Lower lobe of right lung (tissue), 2 donors: ENCODE measurements around the gene DCUN1D2. TPM values are rescaled to one million over a fixed set of nuclear protein-coding genes. Genes with fewer than 3 reads are reported as not detected.

Experiments used
- ATAC-seq, 2 donors: fragments of 200-7000 bp; cut with Tn5 transposase; one replicate each; pipeline ENCODE4 v1.9.1; 2020 to 2022; ENCODE audit warnings: mild to moderate bottlenecking in 2 of 2, moderate library complexity in 2 of 2
- DNase-seq: peaks from one replicate; pipeline ENCODE4 v3.0.0-alpha.2; 2020
- H3K27ac ChIP-seq: fragments of 200-600 bp; one replicate; pipeline ENCODE4 v1.8.0; 2022
- H3K27me3 ChIP-seq: fragments of 200-600 bp; one replicate; pipeline ENCODE4 v1.8.0; 2022; ENCODE audit warnings: low read depth
- H3K36me3 ChIP-seq: fragments of 200-600 bp; one replicate; pipeline ENCODE4 v1.8.0; 2022; ENCODE audit warnings: mild to moderate bottlenecking
- H3K4me1 ChIP-seq: fragments of 200-600 bp; one replicate; pipeline ENCODE4 v1.8.0; 2022
- H3K4me3 ChIP-seq: fragments of 200-600 bp; one replicate; pipeline ENCODE4 v1.8.0; 2022; ENCODE audit warnings: mild to moderate bottlenecking
- H3K9me3 ChIP-seq: fragments of 200-600 bp; one replicate; pipeline ENCODE4 v1.8.0; 2022
- intact Hi-C: fragments of 100-400 bp; cut with DNase I; formaldehyde crosslinking; loops from one replicate; pipeline ENCODE4 v1.11.0; 2022
- total RNA-seq: library from RNA; stranded (reverse); fragmentation: NEBNext Ultra II Directional; extraction: Animal tissue kit (Norgen Biotek cat#: 25700); gene quantifications from one replicate; pipeline ENCODE4 v1.2.1, GENCODE V29; 2021
- TF ChIP-seq, protein P1 (sequence below): fragments of 200-600 bp; IDR thresholded peaks from one replicate; pipeline ENCODE4 v1.8.0; 2022; ENCODE audit warnings: antibody characterized with exemption, mild to moderate bottlenecking
- donor health status: DM: no; HTN: yes; CAD: no; lungs with severe emphysema.

The DCUN1D2 gene
- total RNA-seq, 1 donor from 2014 or later = 16.8 TPM

GRCh38 chr13:113418722-113419049 is 71.8 kb downstream of the DCUN1D2 start:
- TF ChIP-seq, protein P1, sequence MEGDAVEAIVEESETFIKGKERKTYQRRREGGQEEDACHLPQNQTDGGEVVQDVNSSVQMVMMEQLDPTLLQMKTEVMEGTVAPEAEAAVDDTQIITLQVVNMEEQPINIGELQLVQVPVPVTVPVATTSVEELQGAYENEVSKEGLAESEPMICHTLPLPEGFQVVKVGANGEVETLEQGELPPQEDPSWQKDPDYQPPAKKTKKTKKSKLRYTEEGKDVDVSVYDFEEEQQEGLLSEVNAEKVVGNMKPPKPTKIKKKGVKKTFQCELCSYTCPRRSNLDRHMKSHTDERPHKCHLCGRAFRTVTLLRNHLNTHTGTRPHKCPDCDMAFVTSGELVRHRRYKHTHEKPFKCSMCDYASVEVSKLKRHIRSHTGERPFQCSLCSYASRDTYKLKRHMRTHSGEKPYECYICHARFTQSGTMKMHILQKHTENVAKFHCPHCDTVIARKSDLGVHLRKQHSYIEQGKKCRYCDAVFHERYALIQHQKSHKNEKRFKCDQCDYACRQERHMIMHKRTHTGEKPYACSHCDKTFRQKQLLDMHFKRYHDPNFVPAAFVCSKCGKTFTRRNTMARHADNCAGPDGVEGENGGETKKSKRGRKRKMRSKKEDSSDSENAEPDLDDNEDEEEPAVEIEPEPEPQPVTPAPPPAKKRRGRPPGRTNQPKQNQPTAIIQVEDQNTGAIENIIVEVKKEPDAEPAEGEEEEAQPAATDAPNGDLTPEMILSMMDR = no peak
- no peaks in the 10 kb centered on the region for H3K4me1 ChIP-seq
- no peaks in the 10 kb centered on the region for H3K27me3 ChIP-seq
- H3K27ac ChIP-seq = no peak overlapping the region
- ATAC-seq (no peak), DNase-seq (no peak)
- no peaks in the 10 kb centered on the region for H3K36me3 ChIP-seq
- intact Hi-C loops = no loop called here
- H3K4me3 ChIP-seq = no peak overlapping the region
- no peaks in the 10 kb centered on the region for H3K9me3 ChIP-seq

GRCh38 chr13:113417836-113418721 is 72.4 kb downstream of the DCUN1D2 start:
- TF ChIP-seq, protein P1 = no peak
- ATAC-seq (no peak), DNase-seq (no peak)
- intact Hi-C loops = no loop called here
- H3K36me3 ChIP-seq = no peaks in the 10 kb centered on the region
- no peaks in the 10 kb centered on the region for H3K4me1 ChIP-seq
- H3K27me3 ChIP-seq = no peaks in the 10 kb centered on the region
- H3K27ac ChIP-seq = no peak overlapping the region
- no peaks in the 10 kb centered on the region for H3K9me3 ChIP-seq
- no peak overlapping the region for H3K4me3 ChIP-seq

DNA sequence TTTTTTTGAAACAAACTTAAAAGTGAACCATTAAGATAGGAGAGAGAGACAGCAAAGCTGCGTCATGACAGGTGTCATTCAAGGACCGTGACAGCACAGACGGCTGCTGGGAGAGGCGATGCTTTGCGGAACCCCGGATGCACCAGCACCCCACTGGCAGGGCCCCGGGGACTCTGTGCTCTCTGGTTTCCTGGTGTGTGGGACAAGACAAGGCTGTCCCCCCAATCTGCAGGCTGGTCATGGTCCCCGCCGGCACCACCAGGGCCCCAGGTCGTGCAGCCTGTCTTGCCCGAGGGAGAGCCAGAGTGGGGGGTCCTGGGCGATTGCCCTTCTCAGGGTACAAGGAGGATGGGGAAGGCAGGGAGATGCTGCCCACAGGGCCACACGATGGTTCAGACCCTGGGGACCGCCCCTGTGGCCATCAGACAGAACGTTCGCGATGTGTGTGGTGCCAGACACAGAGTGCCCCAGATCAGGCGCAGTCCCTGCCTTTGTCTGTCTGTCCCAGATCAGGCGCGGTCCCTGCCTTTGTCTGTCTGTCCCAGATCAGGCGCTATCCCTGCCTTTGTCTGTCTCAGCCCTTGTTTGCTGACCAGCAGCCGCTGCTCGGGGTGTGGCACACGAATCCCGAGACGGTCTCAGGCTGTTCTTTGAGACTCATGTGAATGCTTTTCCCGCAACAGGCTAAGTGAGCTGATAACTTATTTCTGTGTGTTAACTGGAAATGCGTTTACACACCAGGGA is 73.3 kb downstream of the DCUN1D2 start:
- H3K9me3 ChIP-seq = no peaks in the 10 kb centered on the region
- H3K4me3 ChIP-seq = no peak overlapping the region
- no peak overlapping the region for H3K27ac ChIP-seq
- H3K27me3 ChIP-seq = no peaks in the 10 kb centered on the region
- intact Hi-C loops = no loop called here
- TF ChIP-seq, protein P1 = no peak
- H3K36me3 ChIP-seq = no peaks in the 10 kb centered on the region
- DNase-seq (no peak), ATAC-seq (no peak)
- H3K4me1 ChIP-seq = no peaks in the 10 kb centered on the region

DNA sequence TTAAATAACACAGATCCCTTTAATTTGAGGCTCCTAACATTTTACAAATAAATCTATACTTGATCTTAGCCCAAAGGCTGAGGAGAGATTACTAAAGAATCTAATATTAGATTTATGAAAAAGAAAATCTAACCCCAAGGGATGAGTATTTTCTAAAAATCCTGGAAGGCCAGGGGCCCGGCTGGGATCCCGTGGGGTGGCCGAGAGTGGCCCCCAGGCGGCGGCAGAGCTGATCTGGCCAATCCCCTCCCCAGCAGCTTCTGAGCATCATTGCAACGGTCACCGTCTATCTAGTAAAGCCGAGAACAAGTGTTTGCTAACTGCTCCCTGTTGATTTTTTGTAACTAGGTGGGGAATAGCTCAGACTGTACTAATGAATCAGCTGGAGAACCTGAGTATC is 74.7 kb downstream of the DCUN1D2 start:
- TF ChIP-seq, protein P1 = no peak
- Histone ChIP-seq H3K27ac (no peak overlapping the region), H3K4me3 (no peak overlapping the region), H3K27me3 (no peaks in the 10 kb centered on the region), H3K9me3 (no peaks in the 10 kb centered on the region), H3K36me3 (no peaks in the 10 kb centered on the region), H3K4me1 (no peaks in the 10 kb centered on the region)
- intact Hi-C loops = no loop called here
- DNase-seq (no peak), ATAC-seq (no peak)

DNA sequence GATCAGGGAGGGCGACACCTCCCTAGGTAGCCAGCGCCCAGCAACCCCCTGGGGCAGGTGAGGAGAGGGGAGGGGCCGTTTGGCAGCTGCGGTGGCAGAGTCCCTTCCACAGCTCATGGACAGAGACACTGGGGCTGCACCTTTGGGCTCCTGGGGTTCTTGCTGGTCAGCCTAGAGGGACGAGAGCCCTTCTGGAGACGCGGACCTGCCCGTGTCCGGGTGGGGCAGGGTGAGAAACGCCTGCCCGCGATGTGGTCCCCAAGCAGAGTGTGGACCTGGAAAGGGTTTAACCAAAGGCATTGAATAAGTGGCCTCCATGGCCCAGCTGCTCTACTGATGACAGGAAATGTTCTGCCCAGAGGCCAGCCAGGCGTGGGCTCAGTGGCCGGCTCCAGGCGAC is 75.5 kb downstream of the DCUN1D2 start:
- Histone ChIP-seq H3K36me3 (no peaks in the 10 kb centered on the region), H3K9me3 (no peaks in the 10 kb centered on the region), H3K4me3 (no peak overlapping the region), H3K4me1 (no peaks in the 10 kb centered on the region), H3K27me3 (no peaks in the 10 kb centered on the region), H3K27ac (no peak overlapping the region)
- no peak for DNase-seq
- TF ChIP-seq, protein P1 = no peak
- ATAC-seq = no peak
- intact Hi-C loops = no loop called here
